Tibial nerve (tissue), 4 donors: Measurements from ENCODE around the gene GRIN1. TPM values are rescaled to one million over a fixed set of nuclear protein-coding genes. Genes with fewer than 3 reads are reported as not detected.

Source experiments
- DNase-seq, 2 donors: peaks; one replicate each; pipeline ENCODE4 v3.0.0-alpha.2; 2019; ENCODE audit warnings: low spot score in 2 of 2
- H3K27ac ChIP-seq, 4 donors: fragments of 200-600 bp; sonication (generic) in 3 of 4; one replicate each; pipeline ENCODE4 v1.5.1; 2017 to 2019; ENCODE audit warnings: mild to moderate bottlenecking in 1 of 4
- H3K27me3 ChIP-seq, 2 donors: fragments of 200-600 bp; sonication (generic) in 1 of 2; one replicate each; pipeline versions ENCODE4 v1.5.1 to v1.6.0; 2017 to 2019
- H3K36me3 ChIP-seq, 3 donors: fragments of 200-600 bp; sonication (generic); one replicate each; pipeline ENCODE4 v1.5.1; 2018 to 2019
- H3K4me1 ChIP-seq, 4 donors: fragments of 200-600 bp; sonication (generic) in 3 of 4; one replicate each; pipeline ENCODE4 v1.5.1; 2017 to 2019
- H3K4me3 ChIP-seq, 4 donors: fragments of 200-600 bp; sonication (generic) in 3 of 4; one replicate each; pipeline ENCODE4 v1.5.1; 2017 to 2019; ENCODE audit warnings: mild to moderate bottlenecking in 1 of 4, moderate library complexity in 1 of 4
- H3K9me3 ChIP-seq, 4 donors: fragments of 200-600 bp; sonication (generic) in 3 of 4; one replicate each; pipeline ENCODE4 v1.5.1; 2017 to 2019
- EP300 ChIP-seq, 2 donors: sonication (generic); formaldehyde crosslinking; IDR thresholded peaks; one replicate each; pipeline ENCODE4 v1.6.1; 2017; ENCODE audit warnings: antibody characterized with exemption in 2 of 2, mild to moderate bottlenecking in 1 of 2
- POLR2A ChIP-seq, 2 donors: fragments of 450-650 bp; IDR thresholded peaks; one replicate each; pipeline ENCODE4 v1.6.1; 2017; ENCODE audit warnings: antibody characterized with exemption in 2 of 2, mild to moderate bottlenecking in 2 of 2, moderate library complexity in 2 of 2
- WGBS, 2 donors: methylation state at CpG; one replicate each; pipeline ENCODE4 v1.1.5; 2018; 5-methylcytosine and 5-hydroxymethylcytosine counted together
- total RNA-seq, 4 donors: library from RNA; depleted of rRNA; stranded (reverse); fragments of >200 nt; gene quantifications; one replicate each; pipeline ENCODE4 v1.1.0, GENCODE V29; 2016
- TF ChIP-seq, protein P1 (sequence below), 5 experiments: fragments of 200-600 bp in 3 of 5; fragments of 450-650 bp in 2 of 5; sonication (generic) in 3 of 5; IDR thresholded peaks; one replicate each; pipeline ENCODE4 v1.5.1; 2016 to 2019; ENCODE audit warnings: antibody characterized with exemption in 5 of 5, mild to moderate bottlenecking in 3 of 5, moderate library complexity in 2 of 5

The GRIN1 gene
- total RNA-seq, 4 donors from 2014 or later: 0.21 TPM; not detected in 3

DNA sequence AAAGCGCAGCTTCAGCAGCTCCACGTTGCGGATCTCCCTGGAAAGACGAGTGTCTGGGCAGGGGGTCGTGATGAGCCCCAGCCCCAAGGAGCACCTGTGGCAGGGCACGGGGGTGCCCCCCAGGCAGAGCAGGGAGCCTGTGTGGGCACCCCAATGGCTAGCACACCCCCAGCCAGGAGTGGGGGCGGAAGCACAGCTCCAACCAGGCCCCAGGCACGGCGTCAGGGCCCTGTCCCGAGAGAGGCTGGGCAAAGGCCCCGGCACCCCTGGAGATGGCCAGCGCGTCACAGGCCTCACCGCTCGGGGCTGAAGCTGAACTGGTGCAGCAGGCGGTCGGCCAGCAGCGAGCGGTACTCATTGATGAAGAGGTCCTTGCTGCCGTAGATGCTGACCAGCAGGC lies 41.5 kb downstream of the GRIN1 start:
- Histone ChIP-seq H3K4me3 (no peak overlapping the region), H3K9me3 (no peaks in the 10 kb centered on the region), H3K4me1 (peaks cover 0 to 11% (median 0%) of the 10 kb centered on the region in 4 donors), H3K36me3 (peaks cover 3 to 88% (median 56%) of the 10 kb centered on the region in 3 donors), H3K27me3 (no peaks in the 10 kb centered on the region), H3K27ac (no peak overlapping the region)
- DNase-seq: no peak
- TF ChIP-seq EP300 (IDR thresholded peaks at IDR 0.05): no peak
- TF ChIP-seq POLR2A (IDR thresholded peaks at IDR 0.05): no peak
- TF ChIP-seq, protein P1, sequence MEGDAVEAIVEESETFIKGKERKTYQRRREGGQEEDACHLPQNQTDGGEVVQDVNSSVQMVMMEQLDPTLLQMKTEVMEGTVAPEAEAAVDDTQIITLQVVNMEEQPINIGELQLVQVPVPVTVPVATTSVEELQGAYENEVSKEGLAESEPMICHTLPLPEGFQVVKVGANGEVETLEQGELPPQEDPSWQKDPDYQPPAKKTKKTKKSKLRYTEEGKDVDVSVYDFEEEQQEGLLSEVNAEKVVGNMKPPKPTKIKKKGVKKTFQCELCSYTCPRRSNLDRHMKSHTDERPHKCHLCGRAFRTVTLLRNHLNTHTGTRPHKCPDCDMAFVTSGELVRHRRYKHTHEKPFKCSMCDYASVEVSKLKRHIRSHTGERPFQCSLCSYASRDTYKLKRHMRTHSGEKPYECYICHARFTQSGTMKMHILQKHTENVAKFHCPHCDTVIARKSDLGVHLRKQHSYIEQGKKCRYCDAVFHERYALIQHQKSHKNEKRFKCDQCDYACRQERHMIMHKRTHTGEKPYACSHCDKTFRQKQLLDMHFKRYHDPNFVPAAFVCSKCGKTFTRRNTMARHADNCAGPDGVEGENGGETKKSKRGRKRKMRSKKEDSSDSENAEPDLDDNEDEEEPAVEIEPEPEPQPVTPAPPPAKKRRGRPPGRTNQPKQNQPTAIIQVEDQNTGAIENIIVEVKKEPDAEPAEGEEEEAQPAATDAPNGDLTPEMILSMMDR (IDR thresholded peaks at IDR 0.05): no peak
- WGBS, 2 donors: 87 to 93% methylated on average over 5 to 20 of the region's 20 CpGs

DNA sequence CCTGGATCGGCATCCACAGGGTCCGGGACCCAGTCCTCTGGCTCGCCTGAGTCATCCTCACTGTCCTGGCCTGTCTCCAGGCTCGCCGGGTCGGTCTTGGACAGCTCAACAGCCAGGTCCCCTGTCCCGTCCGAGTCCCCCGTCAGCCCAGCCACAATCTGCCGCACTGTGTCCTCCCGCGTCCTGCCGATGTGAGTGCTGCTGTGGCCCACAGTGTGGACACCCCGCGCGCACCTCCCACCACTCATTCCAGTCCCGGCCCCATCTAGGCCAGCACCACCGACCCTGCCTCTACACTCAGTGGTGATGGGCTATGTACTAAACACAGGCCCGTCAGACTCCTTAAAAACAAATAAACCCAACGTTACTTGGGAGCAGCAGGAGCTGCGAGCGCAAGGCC lies 42.7 kb downstream of the GRIN1 start:
- TF ChIP-seq, protein P1 (IDR thresholded peaks at IDR 0.05): no peak
- TF ChIP-seq EP300 (IDR thresholded peaks at IDR 0.05) (no peak), POLR2A (IDR thresholded peaks at IDR 0.05) (no peak)
- H3K4me3 ChIP-seq: no peak overlapping the region
- WGBS, 2 donors: 89 to 96% methylated on average over 22 of the region's 22 CpGs
- DNase-seq: no peak
- H3K36me3 ChIP-seq: peaks cover 3 to 99% (median 56%) of the 10 kb centered on the region in 3 donors
- H3K27ac ChIP-seq: no peak overlapping the region
- no peaks in the 10 kb centered on the region for H3K27me3 ChIP-seq
- H3K9me3 ChIP-seq: no peaks in the 10 kb centered on the region
- peaks cover 0 to 22% (median 6%) of the 10 kb centered on the region in 4 donors for H3K4me1 ChIP-seq

DNA sequence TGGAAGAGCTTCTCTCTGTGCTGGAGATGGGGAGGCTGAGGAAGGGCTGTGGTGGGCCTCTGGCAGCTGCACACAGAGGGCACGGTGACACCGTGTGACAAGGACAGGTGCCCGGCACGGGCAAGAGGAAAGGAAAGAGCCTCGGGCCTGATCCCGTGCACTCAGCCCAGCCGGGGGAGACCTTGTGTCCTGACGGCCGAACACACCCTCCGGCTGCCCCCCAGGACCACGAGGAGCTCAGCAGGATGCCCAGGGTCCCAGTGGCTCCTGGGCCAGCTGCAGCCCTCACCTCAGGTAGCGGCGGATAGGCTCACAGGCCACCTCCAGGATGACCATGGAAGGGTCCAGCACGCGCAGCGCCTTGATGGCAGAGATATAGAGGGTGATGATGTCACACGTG lies 43.9 kb downstream of the GRIN1 start:
- TF ChIP-seq, protein P1 (IDR thresholded peaks at IDR 0.05): no peak
- no peak for TF ChIP-seq EP300 (IDR thresholded peaks at IDR 0.05)
- TF ChIP-seq POLR2A (IDR thresholded peaks at IDR 0.05): no peak
- peaks cover 3 to 94% (median 56%) of the 10 kb centered on the region in 3 donors for H3K36me3 ChIP-seq
- no peak overlapping the region for H3K4me3 ChIP-seq
- no peaks in the 10 kb centered on the region for H3K27me3 ChIP-seq
- 89 to 90% methylated on average over 17 of the region's 17 CpGs for WGBS, 2 donors
- peaks cover 0 to 34% (median 18%) of the 10 kb centered on the region in 4 donors for H3K4me1 ChIP-seq
- no peak overlapping the region for H3K27ac ChIP-seq
- DNase-seq: no peak
- H3K9me3 ChIP-seq: no peaks in the 10 kb centered on the region

DNA sequence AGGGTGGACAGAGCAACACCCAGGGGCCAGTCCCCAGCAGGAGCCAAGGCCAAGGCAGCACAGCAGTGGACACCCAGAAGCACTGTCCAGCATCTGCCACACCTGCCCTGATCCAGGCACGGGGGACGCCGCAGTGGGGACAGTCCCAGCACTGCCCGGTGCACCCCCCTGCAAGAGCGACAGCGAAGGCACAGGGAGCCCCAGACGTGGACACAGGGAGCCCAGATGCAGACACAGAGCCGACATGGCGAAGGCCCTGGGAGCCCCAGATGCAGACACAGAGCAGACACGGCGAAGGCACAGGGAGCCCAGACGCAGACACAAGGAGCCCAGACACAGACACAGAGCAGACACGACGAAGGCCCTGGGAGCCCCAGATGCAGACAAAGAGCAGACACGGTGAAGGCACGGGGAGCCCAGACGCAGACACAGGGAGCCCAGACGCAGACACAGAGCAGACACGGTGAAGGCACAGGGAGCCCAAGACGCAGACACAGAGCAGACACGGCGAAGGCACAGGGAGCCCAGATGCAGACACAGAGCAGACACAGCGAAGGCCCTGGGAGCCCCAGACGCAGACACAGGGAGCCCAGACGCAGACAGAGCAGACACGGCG lies 45.1 kb downstream of the GRIN1 start:
- H3K36me3 ChIP-seq: peaks cover 3 to 82% (median 56%) of the 10 kb centered on the region in 3 donors
- WGBS, 2 donors: 91 to 94% methylated on average over 24 to 27 of the region's 27 CpGs
- TF ChIP-seq EP300 (IDR thresholded peaks at IDR 0.05): no peak
- TF ChIP-seq POLR2A (IDR thresholded peaks at IDR 0.05): no peak
- TF ChIP-seq, protein P1 (IDR thresholded peaks at IDR 0.05): no peak
- peaks cover 0 to 37% (median 19%) of the 10 kb centered on the region in 4 donors for H3K4me1 ChIP-seq
- DNase-seq: no peak
- H3K9me3 ChIP-seq: no peaks in the 10 kb centered on the region
- no peaks in the 10 kb centered on the region for H3K27me3 ChIP-seq
- H3K27ac ChIP-seq: no peak overlapping the region
- no peak overlapping the region for H3K4me3 ChIP-seq

DNA sequence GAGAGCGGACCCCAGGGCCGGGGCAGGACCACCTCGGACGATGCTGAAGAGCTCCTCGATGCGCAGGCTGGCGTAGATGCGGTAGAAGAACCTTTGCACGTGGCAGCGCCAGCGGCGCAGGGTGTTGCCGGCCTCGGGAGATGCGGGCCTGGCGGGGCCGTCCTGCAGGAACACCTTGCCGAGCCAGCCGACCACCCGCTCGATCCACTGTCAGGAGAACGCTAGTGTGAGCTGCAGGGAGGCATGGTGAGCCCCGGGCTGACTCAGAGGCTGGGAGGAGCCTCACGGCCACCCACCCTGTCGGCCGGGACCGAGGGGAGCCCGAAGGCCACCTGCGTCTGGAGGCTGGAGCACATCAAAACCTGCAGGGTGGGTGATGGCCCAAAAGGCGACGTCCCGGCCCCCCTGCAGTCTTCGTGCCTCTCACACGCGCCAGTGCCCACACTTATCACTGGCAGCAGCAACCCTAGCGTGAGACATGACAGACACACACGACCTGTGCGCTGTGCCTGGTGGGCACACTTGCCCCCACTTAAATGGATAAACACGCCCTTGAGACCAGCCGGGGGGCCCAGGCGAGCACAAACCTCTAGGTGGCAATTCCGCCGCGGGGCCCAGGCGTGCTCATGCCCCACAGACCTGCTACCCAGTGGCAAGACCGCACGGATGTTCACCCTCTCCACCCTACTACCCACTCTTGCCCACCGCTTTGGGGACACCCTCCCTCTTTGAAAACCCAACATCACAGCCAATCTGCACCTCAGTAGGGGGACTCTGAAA lies 46.1 kb downstream of the GRIN1 start:
- H3K27me3 ChIP-seq: no peaks in the 10 kb centered on the region
- no peak overlapping the region for H3K27ac ChIP-seq
- H3K9me3 ChIP-seq: no peaks in the 10 kb centered on the region
- peaks cover 7 to 47% (median 29%) of the 10 kb centered on the region in 4 donors for H3K4me1 ChIP-seq
- H3K4me3 ChIP-seq: no peak overlapping the region
- 91% methylated on average over 43 to 47 of the region's 48 CpGs for WGBS, 2 donors
- no peak for DNase-seq
- TF ChIP-seq EP300 (IDR thresholded peaks at IDR 0.05) (no peak), POLR2A (IDR thresholded peaks at IDR 0.05) (no peak)
- TF ChIP-seq, protein P1 (IDR thresholded peaks at IDR 0.05): no peak
- H3K36me3 ChIP-seq: peaks cover 3 to 76% (median 49%) of the 10 kb centered on the region in 3 donors
